M059J (cell line): ENCODE data around the gene TMEM145. TPM values are rescaled to one million over a fixed set of nuclear protein-coding genes. Genes with fewer than 3 reads are reported as not detected.

Experiments
- DNase-seq: peaks from one replicate; pipeline ENCODE4 v3.0.0-alpha.2; 2012; ENCODE audit warnings: low read depth
- total RNA-seq: library from RNA; depleted of rRNA; stranded (reverse); fragments of >200 nt; shearing (Covaris generic); gene quantifications from 2 replicates; pipeline ENCODE4 v1.2.3, GENCODE V29; 2014

TMEM145 gene
- total RNA-seq, 1 experiment from 2014 or later = not detected

- DNase-seq = no peak
Measured at GRCh38 chr19:42288881-42289555, 24.1 kb upstream of the TMEM145 start.

- DNase-seq = no peak
Measured at GRCh38 chr19:42289556-42290041, 23.5 kb upstream of the TMEM145 start.

- DNase-seq = no peak
Measured at GRCh38 chr19:42290136-42290522, 23.0 kb upstream of the TMEM145 start.

DNA sequence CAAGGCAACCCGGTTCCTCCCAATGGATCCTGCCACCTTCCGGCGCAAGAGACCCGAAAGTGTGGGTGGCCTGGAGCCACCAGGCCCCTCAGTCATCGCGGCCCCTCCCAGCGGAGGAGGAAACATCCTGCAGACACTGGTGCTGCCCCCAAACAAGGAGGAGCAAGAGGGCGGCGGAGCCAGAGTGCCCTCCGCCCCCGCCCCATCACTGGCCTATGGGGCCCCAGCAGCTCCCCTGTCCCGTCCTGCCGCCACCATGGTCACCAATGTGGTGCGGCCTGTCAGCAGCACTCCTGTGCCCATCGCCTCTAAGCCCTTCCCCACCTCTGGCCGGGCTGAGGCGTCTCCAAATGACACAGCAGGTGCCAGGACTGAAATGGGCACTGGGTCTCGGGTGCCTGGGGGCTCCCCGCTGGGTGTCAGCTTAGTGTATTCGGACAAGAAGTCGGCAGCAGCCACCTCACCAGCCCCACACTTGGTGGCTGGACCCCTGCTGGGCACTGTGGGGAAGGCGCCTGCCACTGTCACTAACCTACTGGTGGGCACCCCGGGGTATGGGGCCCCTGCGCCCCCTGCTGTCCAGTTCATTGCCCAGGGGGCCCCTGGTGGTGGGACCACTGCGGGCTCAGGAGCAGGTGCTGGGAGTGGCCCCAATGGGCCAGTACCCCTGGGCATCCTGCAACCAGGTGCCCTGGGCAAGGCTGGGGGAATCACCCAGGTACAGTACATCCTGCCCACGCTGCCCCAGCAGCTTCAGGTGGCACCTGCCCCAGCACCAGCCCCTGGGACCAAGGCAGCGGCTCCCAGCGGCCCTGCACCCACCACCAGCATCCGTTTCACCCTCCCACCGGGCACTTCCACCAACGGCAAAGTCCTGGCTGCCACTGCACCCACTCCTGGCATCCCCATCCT, 22.3 kb upstream of the TMEM145 start:
- no peak for DNase-seq

DNA sequence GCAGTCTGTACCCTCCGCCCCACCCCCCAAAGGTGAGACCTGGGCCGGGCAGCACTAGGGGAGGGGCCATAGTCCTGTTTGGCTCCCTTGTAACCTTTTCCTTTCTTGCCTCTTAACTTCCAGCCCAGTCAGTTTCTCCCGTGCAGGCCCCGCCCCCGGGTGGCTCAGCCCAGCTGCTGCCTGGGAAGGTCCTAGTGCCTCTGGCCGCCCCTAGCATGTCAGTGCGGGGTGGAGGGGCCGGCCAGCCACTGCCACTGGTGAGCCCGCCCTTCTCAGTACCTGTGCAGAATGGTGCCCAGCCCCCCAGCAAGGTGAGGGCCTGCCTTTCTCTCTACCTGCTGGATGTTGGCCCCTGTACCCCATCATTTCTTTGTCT, 21.7 kb upstream of the TMEM145 start:
- DNase-seq = no peak

DNA sequence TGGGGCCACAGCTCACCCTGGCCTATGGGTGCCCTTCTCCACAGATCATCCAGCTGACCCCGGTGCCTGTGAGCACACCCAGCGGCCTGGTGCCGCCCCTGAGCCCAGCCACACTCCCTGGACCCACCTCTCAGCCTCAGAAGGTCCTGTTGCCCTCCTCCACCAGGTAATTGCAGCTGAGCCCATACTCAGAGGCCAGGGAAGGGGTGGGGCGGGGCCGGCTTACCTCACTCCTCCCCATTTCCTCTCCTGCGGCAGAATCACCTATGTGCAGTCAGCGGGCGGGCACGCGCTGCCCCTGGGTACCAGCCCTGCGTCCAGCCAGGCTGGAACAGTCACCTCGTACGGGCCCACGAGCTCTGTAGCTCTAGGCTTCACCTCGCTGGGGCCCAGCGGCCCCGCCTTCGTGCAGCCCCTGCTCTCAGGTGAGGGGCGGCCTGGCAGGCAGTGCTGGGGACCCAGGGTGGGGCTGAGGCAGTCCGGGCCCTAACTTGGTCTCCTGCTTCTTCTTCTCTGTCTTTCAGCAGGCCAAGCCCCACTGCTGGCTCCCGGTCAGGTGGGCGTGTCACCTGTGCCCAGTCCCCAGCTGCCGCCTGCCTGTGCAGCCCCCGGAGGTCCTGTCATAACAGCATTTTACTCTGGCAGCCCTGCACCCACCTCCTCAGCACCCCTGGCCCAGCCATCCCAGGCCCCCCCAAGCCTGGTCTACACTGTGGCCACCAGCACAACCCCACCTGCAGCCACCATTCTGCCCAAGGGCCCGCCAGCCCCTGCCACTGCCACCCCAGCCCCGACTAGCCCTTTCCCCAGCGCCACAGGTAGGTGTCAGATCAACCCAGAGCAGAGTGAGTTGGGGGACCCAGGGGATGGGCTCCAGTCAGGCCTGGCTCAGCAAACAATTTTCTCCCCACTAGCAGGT, 20.8 kb upstream of the TMEM145 start:
- DNase-seq = no peak

DNA sequence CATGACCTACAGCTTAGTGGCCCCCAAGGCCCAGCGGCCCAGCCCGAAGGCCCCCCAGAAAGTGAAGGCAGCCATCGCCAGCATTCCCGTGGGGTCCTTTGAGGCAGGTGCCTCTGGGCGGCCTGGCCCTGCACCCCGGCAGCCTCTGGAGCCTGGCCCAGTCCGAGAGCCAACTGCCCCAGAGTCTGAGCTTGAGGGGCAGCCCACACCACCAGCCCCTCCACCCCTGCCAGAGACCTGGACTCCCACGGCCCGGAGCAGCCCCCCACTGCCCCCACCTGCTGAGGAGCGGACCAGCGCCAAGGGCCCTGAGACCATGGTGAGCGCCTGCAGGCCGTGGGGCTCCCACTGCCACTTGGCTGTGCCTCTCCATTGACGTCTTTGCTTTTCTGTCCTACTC, 20.1 kb upstream of the TMEM145 start:
- DNase-seq = no peak

- DNase-seq = no peak
Measured at GRCh38 chr19:42293540-42293939, 19.6 kb upstream of the TMEM145 start.

- DNase-seq = no peak
Measured at GRCh38 chr19:42293948-42294347, 19.2 kb upstream of the TMEM145 start.

GRCh38 chr19:42294471-42295137, 18.5 kb upstream of the TMEM145 start:
- no peak for DNase-seq

DNA sequence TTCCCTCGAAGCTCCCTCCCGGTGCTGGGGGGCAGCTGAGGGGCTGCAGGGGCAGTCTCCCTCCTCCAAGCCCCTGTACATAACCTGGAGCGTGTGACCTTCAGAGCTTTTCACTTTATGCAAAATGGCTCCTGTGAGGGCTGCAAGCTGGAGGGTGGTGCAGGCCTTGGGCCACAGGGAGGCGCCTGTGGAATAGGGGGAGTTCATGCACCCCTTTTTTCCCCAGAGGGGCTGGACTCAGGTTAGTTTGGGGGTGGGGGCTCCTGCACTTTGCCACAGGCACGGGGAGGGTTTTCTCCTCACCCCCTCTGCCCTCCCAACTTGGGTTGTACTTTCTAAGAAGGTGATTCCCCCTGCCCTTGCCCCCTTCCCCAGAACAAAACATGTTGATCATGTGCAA, 17.8 kb upstream of the TMEM145 start:
- no peak for DNase-seq

DNA sequence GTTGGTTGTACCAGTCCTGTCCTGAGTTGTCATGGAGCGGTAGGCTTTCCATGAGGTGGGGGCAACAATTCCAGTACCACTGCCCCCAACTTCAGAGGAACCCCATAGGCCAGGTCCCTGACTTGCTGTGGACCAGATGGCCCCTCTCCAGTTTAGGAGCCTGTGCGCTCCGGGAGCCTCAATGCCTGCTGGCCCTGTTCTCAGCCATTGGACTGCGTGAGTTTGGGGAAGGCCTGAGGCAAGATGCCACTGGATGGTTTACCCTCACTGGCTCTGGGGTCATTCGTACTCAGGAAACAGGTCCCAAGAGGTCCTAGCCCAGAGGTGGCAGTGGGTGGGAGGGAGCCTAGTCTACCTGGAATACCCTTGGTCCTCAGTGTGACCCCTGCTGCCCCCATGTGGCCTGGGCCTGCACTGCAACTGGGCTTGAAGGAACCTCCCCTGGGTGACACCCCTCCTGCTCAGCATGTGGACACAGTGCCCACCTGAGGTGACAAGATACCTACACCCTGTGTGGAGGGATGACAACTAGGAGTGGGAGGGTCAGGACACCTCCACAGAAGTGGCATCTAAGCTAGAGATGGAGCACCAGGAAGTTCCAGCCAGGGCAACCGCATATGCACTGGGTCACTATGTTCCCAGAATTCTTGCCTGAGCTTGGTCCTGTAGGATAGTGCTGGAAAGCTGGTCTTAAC, 17.1 kb upstream of the TMEM145 start:
- peak; percentile 63 for DNase-seq

DNA sequence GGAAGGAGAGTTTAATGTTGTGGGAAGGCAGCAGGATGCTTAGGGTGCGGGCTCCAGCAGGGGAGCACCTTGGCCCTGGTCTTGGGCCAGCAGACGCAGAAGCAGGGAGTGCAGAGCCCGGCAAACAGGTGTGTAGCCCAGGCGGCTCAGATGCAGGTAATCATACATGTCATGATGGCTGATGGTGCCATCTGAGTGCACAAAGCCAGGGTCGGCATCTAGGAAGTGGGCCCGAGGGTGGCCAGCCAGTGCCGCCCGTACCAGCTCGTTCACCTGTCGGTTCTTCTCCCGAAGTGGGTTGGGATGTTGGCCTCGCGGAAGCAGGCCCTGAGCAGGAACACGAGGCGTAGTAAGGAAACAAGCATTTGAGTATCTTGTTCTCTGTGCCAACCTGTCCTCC, 16.1 kb upstream of the TMEM145 start:
- DNase-seq = no peak

DNA sequence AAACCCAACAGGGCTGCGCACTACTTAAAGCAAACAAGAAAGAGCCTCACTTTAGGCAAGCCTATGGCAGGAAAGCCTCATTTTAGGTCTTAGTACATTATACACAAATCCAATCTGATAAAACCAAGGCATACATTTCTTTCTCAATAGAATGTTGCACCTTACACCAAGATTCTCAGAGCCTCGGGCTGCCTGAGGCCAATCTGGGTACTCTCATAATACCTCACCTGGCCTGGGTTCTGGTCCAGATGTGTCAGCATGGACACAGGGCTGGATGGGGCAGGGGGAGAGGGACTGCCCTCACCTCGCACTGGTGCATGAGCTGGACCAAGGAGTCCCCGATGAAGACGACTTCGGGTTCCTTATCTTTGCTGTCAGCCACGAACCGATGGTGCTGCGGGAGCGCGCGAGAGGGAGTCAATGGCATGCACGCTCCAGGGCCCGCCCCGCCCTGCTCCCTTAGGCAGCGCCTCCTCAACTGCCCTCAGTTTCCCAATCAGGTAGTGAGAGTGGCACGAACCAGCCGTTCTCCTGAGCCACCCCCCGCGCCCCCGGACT, 11.4 kb upstream of the TMEM145 start, which contains the start of gene PRR19:
Gene PRR19, plus strand, starts transcription at position 487 of the 558 bp plus-strand sequence. CDS start 7,453 bp downstream, outside the sequence.
- no peak for DNase-seq

- DNase-seq = no peak
Measured at GRCh38 chr19:42303101-42303464, 10.0 kb upstream of the TMEM145 start.

GRCh38 chr19:42303876-42304275, 9.2 kb upstream of the TMEM145 start:
- DNase-seq = no peak

- DNase-seq = no peak
Measured at GRCh38 chr19:42306646-42307045, 6.5 kb upstream of the TMEM145 start.

DNA sequence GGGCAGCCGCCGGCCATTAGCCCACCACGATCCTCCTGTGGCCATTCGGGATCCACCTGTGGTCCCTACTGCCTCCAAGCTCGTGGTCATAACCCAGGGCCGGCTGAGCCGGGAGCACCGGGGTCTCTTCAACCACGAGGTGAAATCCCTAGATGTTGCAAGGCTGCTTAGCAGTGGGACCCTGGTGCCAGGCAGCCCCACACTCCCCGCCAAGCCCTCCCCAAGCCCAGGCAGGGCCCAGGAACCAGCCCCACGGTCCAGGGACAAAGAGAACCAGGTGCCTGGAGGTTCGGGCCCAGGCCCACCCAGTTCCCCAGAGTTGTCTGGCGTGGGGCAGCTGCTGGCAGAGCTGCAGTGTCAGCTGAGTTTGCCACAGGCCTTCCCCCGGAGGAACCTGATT, 3.4 kb upstream of the TMEM145 start:
- no peak for DNase-seq

DNA sequence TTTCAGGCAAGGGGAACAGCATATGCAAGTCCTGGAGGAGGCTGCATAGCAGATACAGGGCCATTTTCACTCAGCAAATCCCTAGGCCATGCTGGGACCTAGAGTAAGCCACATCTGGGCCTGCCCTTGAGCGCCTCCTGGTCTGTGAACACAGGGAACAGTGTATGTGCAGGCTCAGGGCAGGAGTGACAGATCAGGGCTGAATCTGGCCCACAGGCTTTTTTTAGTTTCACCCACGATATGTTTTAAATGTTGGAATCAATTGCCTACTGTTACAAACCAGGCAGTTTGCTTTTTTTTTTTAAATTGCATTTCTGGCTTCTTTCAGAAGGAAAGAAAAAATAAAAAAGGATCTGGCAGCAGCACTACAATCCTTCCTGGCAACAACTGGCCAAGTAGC, 1.5 kb upstream of the TMEM145 start:
- DNase-seq = no peak

DNA sequence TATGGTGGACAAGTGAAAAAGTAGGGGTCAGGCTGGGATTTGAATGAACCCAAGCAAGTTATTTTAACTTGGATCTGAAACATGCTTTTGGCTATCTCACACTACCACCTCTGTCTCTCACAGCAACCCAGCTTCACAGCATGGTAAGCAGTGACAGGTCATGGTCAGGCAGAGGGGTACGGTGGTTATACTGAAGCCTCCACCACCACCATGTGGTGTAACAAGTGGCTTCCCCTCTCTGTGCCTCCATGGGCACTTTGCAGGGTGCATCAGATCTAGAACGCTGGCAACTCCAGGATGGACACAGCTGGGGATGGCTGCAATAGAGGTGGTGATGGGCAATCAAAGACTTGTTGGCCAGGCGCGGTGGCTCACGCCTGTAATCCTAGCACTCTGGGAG, 739 bp upstream of the TMEM145 start:
- no peak for DNase-seq
